HG03521 (cell line): Measurements from ENCODE around the gene MAD1L1.

Source experiments
- ATAC-seq: cut with Tn5 transposase; IDR thresholded peaks from one replicate; pipeline ENCODE4 v1.9.1; 2021; ENCODE audit warnings: mild to moderate bottlenecking, moderate library complexity; ENCODE audit not compliant: unreplicated experiment

MAD1L1 gene

GRCh38 chr7:2019711-2020511, 212.8 kb downstream of the MAD1L1 start:
- ATAC-seq, result no peak

- no peak for ATAC-seq
Measured at GRCh38 chr7:2019461-2019710, 213.4 kb downstream of the MAD1L1 start.

GRCh38 chr7:2018569-2019460, 213.9 kb downstream of the MAD1L1 start:
- ATAC-seq, result no peak

- ATAC-seq, result no peak
Measured at GRCh38 chr7:2017914-2018568, 214.7 kb downstream of the MAD1L1 start.

GRCh38 chr7:2017481-2017891, 215.3 kb downstream of the MAD1L1 start:
- no peak for ATAC-seq

GRCh38 chr7:2016761-2017480, 215.8 kb downstream of the MAD1L1 start:
- no peak for ATAC-seq

- ATAC-seq, result no peak
Measured at GRCh38 chr7:2016021-2016631, 216.6 kb downstream of the MAD1L1 start.

GRCh38 chr7:2015251-2015871, 217.4 kb downstream of the MAD1L1 start:
- ATAC-seq, result no peak

GRCh38 chr7:2014391-2015241, 218.1 kb downstream of the MAD1L1 start:
- no peak for ATAC-seq

- ATAC-seq, result no peak
Measured at GRCh38 chr7:2013381-2014311, 219.1 kb downstream of the MAD1L1 start.

- no peak for ATAC-seq
Measured at GRCh38 chr7:2012981-2013380, 219.8 kb downstream of the MAD1L1 start.

GRCh38 chr7:2012044-2012900, 220.5 kb downstream of the MAD1L1 start:
- no peak for ATAC-seq

GRCh38 chr7:2011266-2012043, 221.3 kb downstream of the MAD1L1 start:
- ATAC-seq, result no peak

- ATAC-seq, result no peak
Measured at GRCh38 chr7:2010551-2011265, 222.0 kb downstream of the MAD1L1 start.

GRCh38 chr7:2010101-2010500, 222.6 kb downstream of the MAD1L1 start:
- no peak for ATAC-seq

- ATAC-seq, result no peak
Measured at GRCh38 chr7:2009541-2010001, 223.2 kb downstream of the MAD1L1 start.
